ENCODE results near the gene FBXO28.

DNA sequence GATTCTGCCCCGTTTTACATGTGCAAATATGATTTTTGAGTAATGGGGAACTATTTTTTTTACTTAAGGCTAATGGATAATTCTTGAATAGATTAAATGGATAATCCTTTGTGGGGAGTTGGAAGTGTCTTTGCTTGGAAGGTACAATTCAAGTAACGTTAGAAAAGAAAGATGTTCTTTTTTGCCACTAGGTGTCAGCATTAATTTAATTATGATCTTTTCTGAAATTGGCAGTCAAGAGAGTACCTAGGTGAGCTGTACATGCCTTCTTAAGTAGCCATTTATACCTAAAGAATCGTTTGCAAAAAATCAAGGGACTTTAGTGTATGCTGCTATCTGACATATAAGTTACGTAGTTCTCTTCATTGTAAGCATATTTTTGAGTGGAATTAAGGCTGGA lies 2.2 kb downstream of the FBXO28 start:
- TF ChIP-seq, protein P1, sequence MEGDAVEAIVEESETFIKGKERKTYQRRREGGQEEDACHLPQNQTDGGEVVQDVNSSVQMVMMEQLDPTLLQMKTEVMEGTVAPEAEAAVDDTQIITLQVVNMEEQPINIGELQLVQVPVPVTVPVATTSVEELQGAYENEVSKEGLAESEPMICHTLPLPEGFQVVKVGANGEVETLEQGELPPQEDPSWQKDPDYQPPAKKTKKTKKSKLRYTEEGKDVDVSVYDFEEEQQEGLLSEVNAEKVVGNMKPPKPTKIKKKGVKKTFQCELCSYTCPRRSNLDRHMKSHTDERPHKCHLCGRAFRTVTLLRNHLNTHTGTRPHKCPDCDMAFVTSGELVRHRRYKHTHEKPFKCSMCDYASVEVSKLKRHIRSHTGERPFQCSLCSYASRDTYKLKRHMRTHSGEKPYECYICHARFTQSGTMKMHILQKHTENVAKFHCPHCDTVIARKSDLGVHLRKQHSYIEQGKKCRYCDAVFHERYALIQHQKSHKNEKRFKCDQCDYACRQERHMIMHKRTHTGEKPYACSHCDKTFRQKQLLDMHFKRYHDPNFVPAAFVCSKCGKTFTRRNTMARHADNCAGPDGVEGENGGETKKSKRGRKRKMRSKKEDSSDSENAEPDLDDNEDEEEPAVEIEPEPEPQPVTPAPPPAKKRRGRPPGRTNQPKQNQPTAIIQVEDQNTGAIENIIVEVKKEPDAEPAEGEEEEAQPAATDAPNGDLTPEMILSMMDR (conservative IDR thresholded peaks at IDR 0.05), result peak; percentile 75
- no peak for TF ChIP-seq ZFX (IDR thresholded peaks at IDR 0.05)

Data from C4-2B (cell line).